ENCODE data around the gene SMIM7.
"Not testable (repeated sequence)": the region's sequence is repeated elsewhere in the genome, so short reads cannot be mapped to it uniquely, and the experiment has no call there.

SMIM7 gene

DNA sequence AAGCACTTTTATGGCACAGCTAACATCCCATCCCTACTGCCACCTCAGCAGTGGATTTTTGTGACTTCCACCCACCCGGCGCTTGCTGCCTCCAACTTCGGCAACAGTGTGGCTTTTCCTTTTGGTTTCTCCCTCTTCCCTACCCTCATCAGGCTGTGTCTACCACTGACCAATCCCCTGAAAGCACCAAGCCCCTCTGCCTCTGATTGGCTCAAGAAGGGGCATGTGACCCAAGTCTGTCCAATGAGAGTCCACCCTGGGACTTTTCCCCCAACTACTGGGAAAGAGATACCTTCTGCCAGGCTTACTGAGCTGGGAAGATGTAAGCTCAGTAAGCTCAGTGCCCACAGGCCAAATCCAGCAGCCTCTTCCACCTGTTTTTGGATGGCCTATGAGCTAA is 5.8 kb downstream of the SMIM7 start:
- no peak for DNase-seq

GRCh38 chr19:16652854-16653253 is 7.1 kb downstream of the SMIM7 start:
- DNase-seq: no peak

GRCh38 chr19:16651421-16652188 is 8.3 kb downstream of the SMIM7 start:
- not testable (repeated sequence) for DNase-seq

GRCh38 chr19:16650821-16651220 is 9.1 kb downstream of the SMIM7 start:
- no peak for DNase-seq

DNA sequence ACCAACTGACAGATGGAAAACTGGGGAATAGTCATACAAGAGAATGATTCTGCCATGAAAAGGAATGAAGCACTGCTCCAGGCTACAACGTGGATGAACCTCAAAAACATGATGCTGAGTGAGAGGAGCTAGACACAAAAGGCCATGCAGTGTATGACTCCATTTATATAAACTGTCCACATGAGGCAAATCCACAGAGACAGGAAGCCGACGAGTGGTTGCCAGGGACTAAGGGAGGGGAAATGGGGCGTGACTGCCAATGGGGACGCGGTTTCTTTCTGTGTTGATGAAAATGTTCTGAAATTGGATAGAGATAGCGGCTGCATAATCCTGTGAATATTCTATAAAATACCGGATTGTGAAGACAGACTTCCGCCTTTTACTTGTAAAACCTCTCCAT is 10.2 kb downstream of the SMIM7 start:
- DNase-seq: no peak

DNA sequence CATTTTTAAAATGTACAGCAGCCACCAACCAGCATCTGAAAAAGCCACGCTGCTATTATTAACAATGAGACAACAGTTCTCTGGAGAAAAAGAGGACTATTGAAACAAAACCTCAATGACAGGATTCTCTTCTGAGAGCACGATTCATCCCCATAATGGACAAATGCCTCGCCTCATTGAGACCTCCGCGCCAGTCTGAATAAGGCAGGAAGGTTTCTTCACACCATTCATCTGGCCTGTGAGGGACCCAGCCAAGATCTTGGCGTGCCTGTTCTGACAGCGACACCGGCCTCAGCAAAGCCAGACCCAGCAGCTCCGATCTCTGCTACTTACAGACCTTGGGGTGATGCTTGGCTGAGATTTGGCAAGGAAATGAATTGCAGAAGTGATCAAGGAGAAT is 14.8 kb downstream of the SMIM7 start:
- DNase-seq: no peak

GRCh38 chr19:16641695-16642094 is 18.2 kb downstream of the SMIM7 start:
- no peak for DNase-seq

DNA sequence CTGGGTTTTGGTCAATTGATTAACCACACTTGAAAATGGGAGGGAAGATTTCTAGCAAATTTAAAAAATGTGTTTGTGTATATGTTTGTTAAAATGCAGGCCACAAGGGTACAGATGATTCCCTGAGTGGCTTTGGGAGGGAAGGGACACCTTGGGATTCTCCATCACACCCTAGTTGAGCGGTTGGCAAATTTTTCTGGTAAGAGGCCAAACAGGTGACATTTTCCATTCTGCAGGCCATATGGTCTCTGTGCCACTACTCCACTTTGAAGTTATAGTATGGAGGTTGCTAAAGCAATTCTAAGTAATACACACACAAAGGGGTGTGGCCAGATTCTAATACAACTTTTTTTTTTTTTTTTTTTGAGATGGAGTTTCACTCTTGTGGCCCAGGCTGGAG is 19.0 kb downstream of the SMIM7 start:
- DNase-seq: no peak

DNA sequence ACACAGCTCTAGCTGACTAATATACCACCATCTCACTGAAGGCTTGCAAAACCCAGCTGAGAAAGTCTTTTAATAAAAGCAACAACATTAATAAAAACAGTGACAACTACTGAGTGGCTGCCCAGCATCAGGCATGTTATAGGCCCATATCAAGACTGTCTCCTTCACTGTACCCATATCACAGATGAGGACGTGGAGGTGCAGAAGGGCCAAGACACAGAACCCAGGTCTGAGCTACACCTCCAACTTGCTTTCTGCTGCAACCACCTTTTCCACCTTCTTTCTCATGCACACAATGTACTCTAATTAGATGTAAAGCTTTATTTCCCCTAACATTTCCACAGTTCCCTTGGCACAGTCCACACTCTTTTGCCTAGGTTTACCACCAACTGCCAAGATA is 21.3 kb downstream of the SMIM7 start:
- DNase-seq: no peak

GRCh38 chr19:16637535-16637934 is 22.4 kb downstream of the SMIM7 start:
- no peak for DNase-seq

- no peak for DNase-seq
Observed at GRCh38 chr19:16631465-16631864, 28.5 kb downstream of the SMIM7 start.

DNA sequence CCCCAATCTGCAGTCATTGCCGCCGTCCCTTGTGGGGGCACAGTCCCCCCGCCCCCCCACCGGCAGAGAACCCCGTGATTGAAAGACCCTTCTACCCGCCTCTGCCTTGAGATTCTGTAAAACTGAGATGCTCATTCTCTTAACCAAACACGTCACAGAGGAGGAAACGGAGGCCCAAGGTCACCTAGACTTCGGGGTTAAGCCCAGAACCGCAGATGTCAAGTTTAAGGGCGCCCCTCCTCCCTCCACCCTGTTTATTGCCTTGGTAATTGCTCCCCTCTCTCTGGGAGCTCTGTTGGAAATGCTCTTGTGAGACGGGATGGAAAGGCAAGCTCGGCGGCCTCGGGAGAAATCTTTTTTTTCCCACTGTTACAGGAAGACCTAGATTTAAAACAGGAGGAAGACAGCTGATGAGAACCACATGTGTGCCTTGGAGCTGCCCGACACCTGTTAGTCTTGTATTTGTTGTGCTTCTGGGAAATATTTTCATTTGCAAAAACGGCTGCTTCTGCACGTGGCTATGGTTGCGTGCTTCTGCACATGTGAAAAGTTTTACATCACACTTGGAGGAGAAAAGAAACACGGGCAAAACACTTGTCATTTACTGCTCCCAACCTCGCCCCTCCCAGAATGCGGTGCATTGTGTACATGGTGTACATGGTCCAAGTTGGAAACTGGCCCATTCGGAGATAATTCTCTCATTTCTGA is 30.8 kb downstream of the SMIM7 start:
- no peak for DNase-seq

- DNase-seq: peak; percentile 94
Observed at GRCh38 chr19:16628183-16628983, 31.6 kb downstream of the SMIM7 start, which contains the start of gene MED26. TSS of gene MED26 (minus strand) at chr19:16628204. CDS start at chr19:16627943, 261 bp downstream.

DNA sequence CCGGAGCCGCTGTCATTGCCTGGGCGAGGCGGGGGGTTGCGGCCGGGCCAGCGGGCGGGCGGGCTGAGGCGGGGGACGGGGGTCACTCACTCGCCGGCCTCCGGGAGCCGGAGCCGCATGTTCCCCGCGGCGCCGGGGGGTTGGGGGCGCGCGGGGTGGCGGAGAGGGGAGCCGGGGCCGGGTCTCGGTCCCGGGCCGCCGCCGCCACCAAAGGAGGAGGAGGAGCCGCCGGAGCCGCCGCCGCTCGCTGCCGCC is 32.1 kb downstream of the SMIM7 start:
- DNase-seq: no peak

- DNase-seq: peak; percentile 10
Observed at GRCh38 chr19:16627193-16627927, 32.6 kb downstream of the SMIM7 start.

GRCh38 chr19:16626796-16627192 is 33.1 kb downstream of the SMIM7 start:
- DNase-seq: no peak

GRCh38 chr19:16625163-16625958 is 34.6 kb downstream of the SMIM7 start:
- no peak for DNase-seq

- DNase-seq: no peak
Observed at GRCh38 chr19:16624236-16624635, 35.7 kb downstream of the SMIM7 start.

DNA sequence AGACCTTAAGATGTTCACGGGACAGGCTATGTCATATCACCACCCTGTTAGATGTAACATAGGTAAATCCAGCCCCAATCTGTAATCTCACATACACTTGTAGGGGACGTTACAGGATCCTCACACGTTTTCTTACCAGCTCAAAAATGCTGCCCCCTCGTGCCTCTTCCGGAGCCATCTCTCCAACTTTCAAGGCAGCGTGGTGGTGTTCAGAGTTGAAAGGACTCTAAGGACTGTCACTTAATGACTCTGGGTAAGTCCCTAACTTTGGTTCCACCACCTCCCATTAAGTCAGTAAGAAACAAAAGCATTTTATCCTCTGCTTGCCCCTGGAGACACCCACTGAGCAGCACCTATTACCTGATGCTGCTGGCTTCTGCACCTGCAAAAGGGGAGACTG is 36.4 kb downstream of the SMIM7 start:
- DNase-seq: no peak

DNA sequence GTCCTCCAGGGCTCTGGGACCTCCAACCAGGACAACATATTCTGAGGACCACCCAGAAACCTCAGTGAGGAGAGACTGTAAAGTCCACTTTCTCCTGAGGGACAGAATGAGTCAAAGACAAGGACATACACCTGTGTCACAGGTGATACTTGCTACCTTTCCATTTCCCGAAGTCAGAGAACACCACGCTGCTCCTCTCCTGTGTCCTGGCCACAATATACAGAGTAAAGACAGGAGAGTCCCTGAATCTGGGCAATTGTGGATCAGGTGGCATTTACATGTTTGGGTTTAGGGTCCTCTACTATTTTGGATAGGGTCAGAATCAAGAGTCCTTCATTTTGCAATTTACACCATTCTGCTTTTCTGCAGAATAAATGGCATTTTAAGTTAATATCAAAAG is 36.9 kb downstream of the SMIM7 start:
- no peak for DNase-seq

- DNase-seq: no peak
Observed at GRCh38 chr19:16621165-16621800, 38.7 kb downstream of the SMIM7 start.

DNA sequence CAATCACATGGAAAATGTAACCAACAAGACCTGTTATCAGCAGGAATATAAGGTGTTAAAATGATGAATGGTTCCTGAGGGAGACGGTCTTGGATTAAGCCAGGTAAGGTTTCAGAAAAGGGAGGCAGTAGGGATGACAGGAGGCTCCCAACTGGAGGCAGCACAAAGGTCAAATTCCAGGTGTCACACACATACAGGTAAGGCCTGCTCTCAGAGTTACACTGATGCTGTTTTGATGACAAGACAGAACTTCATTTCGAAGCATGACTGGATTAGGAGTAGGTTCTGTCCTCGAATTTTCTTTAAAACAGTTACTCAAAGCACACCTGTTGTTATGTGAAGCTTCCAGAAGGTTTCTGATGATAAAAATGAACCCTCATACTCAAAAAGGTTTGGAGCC is 39.4 kb downstream of the SMIM7 start:
- DNase-seq: no peak

All from T-helper 9 cell (primary cell).